Measurements from ENCODE around the gene ETV3. TPM values are rescaled to one million over a fixed set of nuclear protein-coding genes. Genes with fewer than 3 reads are reported as not detected.

ETV3 gene
- total RNA-seq, 1 donor from 2014 or later = 39.0 TPM

- no peak for TF ChIP-seq CTCF (IDR thresholded peaks at IDR 0.05; ENCODE audit: partially characterized antibody, unreplicated experiment)
- Mint-ChIP-seq H3K27me3 (ENCODE audit: unreplicated experiment) (no peaks in the 10 kb centered on the region), H3K36me3 (ENCODE audit: unreplicated experiment) (no peaks in the 10 kb centered on the region), H3K4me3 (ENCODE audit: unreplicated experiment) (no peak overlapping the region), H3K4me1 (ENCODE audit: low read depth, unreplicated experiment) (no peaks in the 10 kb centered on the region), H3K9me3 (ENCODE audit: unreplicated experiment) (no peaks in the 10 kb centered on the region), H3K27ac (ENCODE audit: unreplicated experiment) (no peak overlapping the region)
- DNase-seq = no peak
These were observed 56.5 kb downstream of the ETV3 start for GRCh38 chr1:157081707-157082106.

- no peak overlapping the region for H3K27ac Mint-ChIP-seq (ENCODE audit: unreplicated experiment)
- no peaks in the 10 kb centered on the region for H3K9me3 Mint-ChIP-seq (ENCODE audit: unreplicated experiment)
- no peak for TF ChIP-seq CTCF (IDR thresholded peaks at IDR 0.05; ENCODE audit: partially characterized antibody, unreplicated experiment)
- H3K4me3 Mint-ChIP-seq (ENCODE audit: unreplicated experiment) = no peak overlapping the region
- H3K36me3 Mint-ChIP-seq (ENCODE audit: unreplicated experiment) = no peaks in the 10 kb centered on the region
- H3K4me1 Mint-ChIP-seq (ENCODE audit: low read depth, unreplicated experiment) = no peaks in the 10 kb centered on the region
- DNase-seq = no peak
- no peaks in the 10 kb centered on the region for H3K27me3 Mint-ChIP-seq (ENCODE audit: unreplicated experiment)
These were observed 57.5 kb downstream of the ETV3 start for GRCh38 chr1:157080714-157081113.

- no peak overlapping the region for H3K4me3 Mint-ChIP-seq (ENCODE audit: unreplicated experiment)
- H3K4me1 Mint-ChIP-seq (ENCODE audit: low read depth, unreplicated experiment) = no peaks in the 10 kb centered on the region
- DNase-seq = no peak
- no peak overlapping the region for H3K27ac Mint-ChIP-seq (ENCODE audit: unreplicated experiment)
- no peaks in the 10 kb centered on the region for H3K27me3 Mint-ChIP-seq (ENCODE audit: unreplicated experiment)
- H3K36me3 Mint-ChIP-seq (ENCODE audit: unreplicated experiment) = no peaks in the 10 kb centered on the region
- peaks cover 2% of the 10 kb centered on the region for H3K9me3 Mint-ChIP-seq (ENCODE audit: unreplicated experiment)
- no peak for TF ChIP-seq CTCF (IDR thresholded peaks at IDR 0.05; ENCODE audit: partially characterized antibody, unreplicated experiment)
These were observed 60.8 kb downstream of the ETV3 start for GRCh38 chr1:157077394-157077793.

GRCh38 chr1:157073944-157074685 lies 64.1 kb downstream of the ETV3 start:
- DNase-seq = peak; percentile 77
- no peak overlapping the region for H3K4me3 Mint-ChIP-seq (ENCODE audit: unreplicated experiment)

More at GRCh38 chr1:157073944-157074685, 64.1 kb downstream of the ETV3 start:
- Mint-ChIP-seq H3K27ac (ENCODE audit: unreplicated experiment) (no peak overlapping the region), H3K36me3 (ENCODE audit: unreplicated experiment) (no peaks in the 10 kb centered on the region), H3K27me3 (ENCODE audit: unreplicated experiment) (no peaks in the 10 kb centered on the region), H3K9me3 (ENCODE audit: unreplicated experiment) (peaks cover 2% of the 10 kb centered on the region), H3K4me1 (ENCODE audit: low read depth, unreplicated experiment) (no peaks in the 10 kb centered on the region)
- TF ChIP-seq CTCF (IDR thresholded peaks at IDR 0.05; ENCODE audit: partially characterized antibody, unreplicated experiment) = peak; percentile 41

Other genes starting within 250 kb of the ETV3 start
- gene PEAR1, start 244.7 kb downstream of the ETV3 start, total RNA-seq (ENCODE audit: unreplicated experiment) = 1.2 TPM
- gene LRRC71, start 217.8 kb downstream of the ETV3 start, total RNA-seq (ENCODE audit: unreplicated experiment) = not detected
- gene ARHGEF11, start 92.7 kb downstream of the ETV3 start, total RNA-seq (ENCODE audit: unreplicated experiment) = 40.5 TPM
- not detected for gene ETV3L, start 38.6 kb downstream of the ETV3 start, total RNA-seq (ENCODE audit: unreplicated experiment)